Ecto neural progenitor cell (in vitro differentiated cells): ENCODE results near the gene RFPL2.

ENCODE experiments used
- DNase-seq: peaks from one replicate; pipeline ENCODE4 v3.0.0-alpha.2; 2018; ENCODE audit warnings: low spot score

Gene RFPL2

GRCh38 chr22:32204856-32205722 lies at the start of gene RFPL2:
TSS of gene RFPL2 (minus strand) at chr22:32205073. CDS start at chr22:32202451, 2,622 bp downstream.
- peak; percentile 85 for DNase-seq

DNA sequence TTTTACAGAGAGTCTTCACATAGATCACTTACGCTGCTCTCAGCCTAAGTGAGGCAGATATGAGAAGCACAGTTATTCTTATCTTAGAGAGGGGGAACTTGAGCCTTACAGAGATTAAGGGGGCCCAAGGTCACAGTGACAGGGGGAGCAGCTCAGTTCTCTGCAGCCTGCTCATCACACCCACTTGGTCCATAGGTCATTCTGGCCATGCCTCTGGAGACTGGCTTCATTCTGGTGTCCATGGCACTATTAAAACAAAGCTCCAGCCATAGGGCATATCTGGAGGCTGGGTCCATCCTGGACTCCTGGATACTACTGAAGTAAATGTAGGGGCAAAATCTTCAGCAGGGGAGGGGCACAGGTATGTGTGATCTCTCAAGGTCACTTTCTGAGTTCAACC lies 44.4 kb upstream of the RFPL2 start:
- DNase-seq, result no peak

- no peak for DNase-seq
Measured at GRCh38 chr22:32248276-32248675, 43.4 kb upstream of the RFPL2 start.

GRCh38 chr22:32246166-32246565 lies 41.3 kb upstream of the RFPL2 start:
- DNase-seq, result no peak

DNA sequence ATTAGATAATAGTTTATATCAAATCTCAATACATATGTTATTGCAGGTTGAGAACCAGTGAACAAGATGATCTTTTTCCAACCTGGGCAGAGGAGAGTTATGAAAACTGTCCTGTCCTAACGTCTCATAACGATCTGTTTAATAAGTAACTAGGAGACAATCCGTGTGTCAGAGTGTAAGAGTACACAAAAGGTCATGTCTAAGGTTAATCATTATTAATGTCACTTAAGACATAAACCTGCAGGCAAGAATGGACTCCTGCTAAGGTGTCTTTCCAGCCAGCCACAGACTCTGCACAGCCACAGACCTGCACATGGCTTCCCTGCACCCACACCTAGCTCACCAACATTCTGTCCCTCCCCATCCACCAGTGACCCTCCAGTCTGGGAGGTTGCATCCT lies 40.2 kb upstream of the RFPL2 start:
- no peak for DNase-seq

- DNase-seq, result no peak
Measured at GRCh38 chr22:32244547-32244946, 39.7 kb upstream of the RFPL2 start.

DNA sequence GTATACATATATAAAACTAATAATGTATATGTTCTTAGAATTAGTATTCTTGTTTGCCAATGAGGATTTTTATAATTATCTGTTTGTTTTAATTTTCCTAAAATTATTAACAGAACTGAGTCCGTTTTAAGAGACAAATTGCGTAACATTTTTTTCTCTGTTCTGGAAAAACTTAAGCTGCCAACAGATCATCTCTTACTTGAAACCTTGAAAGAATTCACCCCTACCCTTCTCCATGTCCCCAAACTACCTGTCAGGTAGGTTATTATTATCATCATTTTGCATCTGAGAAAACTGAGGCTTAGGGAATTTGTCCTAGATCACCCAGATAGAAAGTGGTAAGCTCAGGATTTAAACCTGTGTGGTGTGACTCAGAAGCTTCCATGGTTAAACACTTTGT lies 35.6 kb upstream of the RFPL2 start:
- no peak for DNase-seq

- no peak for DNase-seq
Measured at GRCh38 chr22:32237906-32238305, 33.0 kb upstream of the RFPL2 start.

GRCh38 chr22:32236970-32237369 lies 32.1 kb upstream of the RFPL2 start:
- no peak for DNase-seq

DNA sequence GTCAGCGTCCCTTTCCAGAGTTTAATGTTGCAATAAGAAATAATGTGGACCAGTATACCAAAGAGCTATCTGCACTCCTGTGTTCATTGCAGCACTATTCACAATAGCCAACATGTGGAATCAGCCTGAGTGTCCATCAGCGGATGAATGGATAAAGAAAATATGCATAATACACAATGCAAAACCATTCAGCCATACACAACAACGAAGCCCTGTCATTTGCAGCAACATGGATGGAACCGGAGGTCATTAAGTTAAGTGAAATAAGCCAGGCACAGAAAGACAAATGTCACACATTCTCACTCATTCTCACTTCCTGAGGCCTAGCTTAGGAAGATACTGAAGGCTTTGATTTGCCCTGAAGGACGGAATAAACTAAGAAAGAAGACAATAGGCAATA lies 28.2 kb upstream of the RFPL2 start:
- DNase-seq, result no peak

GRCh38 chr22:32232191-32232830 lies 27.4 kb upstream of the RFPL2 start:
- DNase-seq, result no peak

- DNase-seq, result no peak
Measured at GRCh38 chr22:32226326-32227104, 21.6 kb upstream of the RFPL2 start.

DNA sequence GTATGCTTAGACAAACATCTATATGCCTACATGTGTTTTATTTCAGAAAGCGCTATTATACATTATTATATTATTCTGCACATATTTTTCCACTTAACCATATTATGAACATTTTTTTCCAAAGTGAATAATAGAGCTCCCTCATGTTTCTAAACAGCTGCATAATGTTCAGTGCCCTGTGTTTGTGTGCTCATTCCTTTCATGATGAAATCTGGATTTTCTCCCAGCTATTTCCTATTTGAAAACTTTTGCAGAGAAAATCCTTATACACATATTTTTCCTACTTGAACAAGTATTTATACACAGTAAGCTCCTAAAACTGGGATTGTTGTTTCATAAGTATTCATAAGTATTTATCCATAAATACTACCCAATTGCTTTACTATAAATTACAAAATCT lies 18.1 kb upstream of the RFPL2 start:
- DNase-seq, result no peak

DNA sequence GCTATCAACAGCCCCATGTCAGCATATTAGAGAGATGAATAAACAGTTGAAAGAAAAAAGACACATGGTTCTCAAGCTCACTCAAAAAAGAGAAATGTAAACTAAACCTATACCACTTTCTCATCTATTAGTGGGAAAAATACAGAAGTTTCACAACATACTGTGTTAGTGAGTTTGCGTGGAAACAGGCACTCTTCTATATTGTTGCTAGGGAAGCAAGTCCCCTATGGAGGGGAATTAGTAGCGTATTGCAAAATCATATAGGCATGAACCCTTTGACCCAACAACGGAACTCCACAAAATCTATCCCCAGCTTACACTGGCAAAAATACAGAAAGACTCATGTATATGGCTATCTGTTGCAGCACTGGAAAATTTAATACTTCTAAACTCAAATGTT lies 14.2 kb upstream of the RFPL2 start:
- no peak for DNase-seq

DNA sequence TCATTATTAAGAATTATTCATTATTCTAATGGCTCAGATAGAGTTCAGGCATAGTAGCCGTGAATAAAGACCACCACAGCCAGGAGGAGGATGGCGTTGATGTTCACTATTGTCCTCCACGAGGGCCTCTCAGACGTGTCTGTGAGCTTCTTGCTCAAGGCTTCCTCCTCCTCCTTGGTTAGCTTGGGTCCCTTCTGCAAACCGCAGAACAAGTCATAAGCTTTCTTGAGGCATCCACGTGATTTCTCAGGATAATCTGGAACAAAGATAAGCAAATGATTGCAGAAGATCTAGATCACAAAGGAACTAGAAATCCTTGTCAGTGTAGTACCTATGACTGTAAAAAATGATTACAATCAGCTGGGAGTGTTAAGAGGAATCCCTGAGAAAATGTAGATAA lies 13.6 kb upstream of the RFPL2 start:
- DNase-seq, result no peak

GRCh38 chr22:32217465-32217864 lies 12.6 kb upstream of the RFPL2 start:
- no peak for DNase-seq

GRCh38 chr22:32216911-32217310 lies 12.0 kb upstream of the RFPL2 start:
- no peak for DNase-seq

DNA sequence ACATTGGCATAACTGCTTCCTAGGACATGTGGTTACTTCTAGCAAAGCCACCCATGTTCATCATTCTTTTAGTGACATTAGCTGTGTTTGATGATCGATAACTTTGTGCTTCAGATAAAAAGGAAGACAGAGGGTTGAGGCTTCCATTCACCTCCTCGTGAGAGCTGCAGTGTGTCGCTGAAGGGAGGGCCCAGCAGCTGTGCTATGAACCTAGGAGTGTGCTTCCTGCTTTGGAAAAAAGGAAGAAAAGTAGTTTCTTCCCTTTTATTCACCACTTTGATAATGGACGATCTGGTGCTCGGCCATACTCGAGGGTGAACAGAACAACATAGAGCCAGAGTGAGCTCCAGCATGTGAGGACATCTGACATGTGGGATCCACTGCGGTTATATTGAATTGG lies 6.1 kb upstream of the RFPL2 start:
- DNase-seq, result no peak

DNA sequence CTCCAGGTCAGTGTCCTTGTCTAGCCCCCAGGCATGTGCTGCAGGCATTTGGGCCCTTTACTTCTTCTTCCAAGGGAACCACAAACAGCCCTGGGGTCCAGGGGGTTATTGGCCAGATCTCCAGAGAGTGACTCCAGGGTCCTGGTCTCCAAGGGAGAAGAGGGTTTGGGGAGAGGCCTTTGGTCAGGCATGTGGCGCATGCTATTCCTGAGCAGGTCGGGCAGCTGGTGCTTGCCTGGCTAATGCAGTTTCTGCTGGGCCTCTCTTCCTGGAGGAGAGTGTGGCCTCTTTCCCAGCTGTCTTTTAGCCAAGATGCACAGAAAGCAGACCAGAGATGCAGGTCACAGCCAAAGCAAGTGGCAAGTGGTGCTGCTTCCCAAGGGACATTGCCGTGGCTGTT lies 3.8 kb upstream of the RFPL2 start:
- no peak for DNase-seq

- no peak for DNase-seq
Measured at GRCh38 chr22:32207971-32208480, 3.2 kb upstream of the RFPL2 start.

DNA sequence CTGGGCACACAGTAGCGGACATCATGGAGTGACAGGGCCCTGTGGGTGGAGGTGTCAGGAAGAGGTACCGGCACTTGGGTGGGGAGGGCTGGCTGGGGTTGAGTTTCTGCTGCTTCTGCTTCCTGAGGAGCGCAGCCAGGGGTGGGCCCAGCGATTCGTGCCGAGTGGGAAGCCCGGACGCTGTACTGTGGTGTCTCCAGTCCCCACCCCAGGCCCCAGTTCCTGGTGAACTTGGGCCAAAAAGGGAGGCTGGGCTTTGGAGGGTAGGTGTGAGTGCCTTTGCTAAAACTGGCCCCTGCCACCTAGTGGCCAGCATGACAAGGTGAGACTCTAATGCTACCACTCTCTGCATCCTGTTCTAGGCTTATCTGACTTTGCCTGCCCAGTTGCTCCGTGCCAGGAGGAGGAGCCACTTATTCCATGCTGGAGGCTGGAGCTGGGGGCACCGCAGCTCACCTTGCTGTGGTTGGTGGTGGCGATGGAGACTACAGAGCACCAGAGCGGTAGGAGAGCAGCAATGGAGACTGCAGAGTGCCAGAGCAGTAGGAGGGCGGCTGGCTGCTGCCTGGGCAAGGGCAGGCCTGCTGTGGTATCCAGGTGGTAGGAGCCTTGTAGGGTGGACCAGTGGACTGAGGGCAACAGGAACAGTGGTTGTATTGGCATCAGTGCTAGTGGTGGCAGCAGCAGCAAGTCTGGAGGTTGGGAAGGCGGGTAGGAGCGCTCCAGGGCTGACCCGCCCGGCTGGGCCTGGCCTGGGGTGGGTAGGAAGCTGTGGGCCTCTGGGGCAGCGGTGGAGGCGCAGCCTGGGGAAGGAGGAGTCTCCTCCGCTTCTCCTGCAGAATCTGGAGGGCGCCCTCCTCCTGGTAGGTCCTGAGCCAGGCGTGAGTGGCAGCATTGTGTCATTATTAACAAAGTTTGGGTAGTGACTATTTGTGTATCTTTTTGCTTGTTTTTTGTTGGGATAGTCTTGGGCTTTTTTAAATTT lies 2.2 kb upstream of the RFPL2 start:
- DNase-seq, result no peak
